ENCODE data around the gene TCF3. TPM values are rescaled to one million over a fixed set of nuclear protein-coding genes. Genes with fewer than 3 reads are reported as not detected.

TCF3 gene
- total and polyA plus RNA-seq, 10 of the 15 experiments (the other 5 are each of a cell fraction or from before 2014, with no cell fraction given): 6.7 to 282 (median 70.7) TPM

GRCh38 chr19:1618157-1619093 is 34.0 kb downstream of the TCF3 start (continued):
- TF ChIP-seq PKNOX1 (IDR thresholded peaks at IDR 0.05) (peak; percentile 47; the same call in 1 of the 2 replicates), SMAD5 (IDR thresholded peaks at IDR 0.05; ENCODE audit: low read depth) (no peak), POLR2A (IDR thresholded peaks at IDR 0.05; ENCODE audit: low read depth, low read length) (peak; percentile 26), ZBTB4 (CRISPR knock-in tag; IDR thresholded peaks at IDR 0.05) (no peak), ZNF592 (IDR thresholded peaks at IDR 0.05) (no peak), JUND (IDR thresholded peaks at IDR 0.05; ENCODE audit: low read depth, low read length) (no peak), SKIL (IDR thresholded peaks at IDR 0.05; ENCODE audit: low read depth, poor library complexity, severe bottlenecking) (no peak), MYC (IDR thresholded peaks at IDR 0.05; ENCODE audit: insufficient read depth, insufficient read length, insufficient replicate concordance, low read length, severe bottlenecking) (no peak), HDAC2 (IDR thresholded peaks at IDR 0.05) (no peak), SREBF1 (IDR thresholded peaks at IDR 0.05; ENCODE audit: low read length) (no peak), ZBTB40 (IDR thresholded peaks at IDR 0.05; ENCODE audit: borderline replicate concordance) (no peak)

Measured in GM12878 (cell line).